GM12801 (cell line): ENCODE data around the gene IGF1.

ENCODE experiments used
- TF ChIP-seq, protein P1 (sequence below): IDR thresholded peaks from one replicate; pipeline ENCODE4 v1.5.1; 2011; ENCODE audit warnings: control low read depth; ENCODE audit not compliant: insufficient read length; ENCODE audit errors: extremely low read depth

The IGF1 gene

DNA sequence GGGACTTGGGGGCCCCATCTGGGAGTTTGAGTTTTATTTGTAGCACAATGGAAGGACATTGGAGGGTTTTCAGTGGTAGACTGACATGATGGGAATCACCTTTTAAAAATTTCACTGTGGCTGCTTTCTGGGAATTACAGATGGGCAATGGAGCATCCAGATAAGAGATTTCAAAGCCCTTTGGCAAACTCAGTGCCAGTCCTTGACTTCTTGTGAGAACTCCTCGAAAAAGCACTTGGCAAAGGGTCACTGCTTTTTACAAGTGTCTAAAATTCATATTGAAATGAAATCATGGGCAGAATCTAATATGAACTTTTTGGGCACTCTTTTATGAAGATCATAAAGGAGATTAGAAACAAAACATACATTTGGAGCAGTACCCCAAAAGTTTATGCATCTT lies 34.3 kb upstream of the IGF1 start:
- TF ChIP-seq, protein P1, sequence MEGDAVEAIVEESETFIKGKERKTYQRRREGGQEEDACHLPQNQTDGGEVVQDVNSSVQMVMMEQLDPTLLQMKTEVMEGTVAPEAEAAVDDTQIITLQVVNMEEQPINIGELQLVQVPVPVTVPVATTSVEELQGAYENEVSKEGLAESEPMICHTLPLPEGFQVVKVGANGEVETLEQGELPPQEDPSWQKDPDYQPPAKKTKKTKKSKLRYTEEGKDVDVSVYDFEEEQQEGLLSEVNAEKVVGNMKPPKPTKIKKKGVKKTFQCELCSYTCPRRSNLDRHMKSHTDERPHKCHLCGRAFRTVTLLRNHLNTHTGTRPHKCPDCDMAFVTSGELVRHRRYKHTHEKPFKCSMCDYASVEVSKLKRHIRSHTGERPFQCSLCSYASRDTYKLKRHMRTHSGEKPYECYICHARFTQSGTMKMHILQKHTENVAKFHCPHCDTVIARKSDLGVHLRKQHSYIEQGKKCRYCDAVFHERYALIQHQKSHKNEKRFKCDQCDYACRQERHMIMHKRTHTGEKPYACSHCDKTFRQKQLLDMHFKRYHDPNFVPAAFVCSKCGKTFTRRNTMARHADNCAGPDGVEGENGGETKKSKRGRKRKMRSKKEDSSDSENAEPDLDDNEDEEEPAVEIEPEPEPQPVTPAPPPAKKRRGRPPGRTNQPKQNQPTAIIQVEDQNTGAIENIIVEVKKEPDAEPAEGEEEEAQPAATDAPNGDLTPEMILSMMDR: no peak

DNA sequence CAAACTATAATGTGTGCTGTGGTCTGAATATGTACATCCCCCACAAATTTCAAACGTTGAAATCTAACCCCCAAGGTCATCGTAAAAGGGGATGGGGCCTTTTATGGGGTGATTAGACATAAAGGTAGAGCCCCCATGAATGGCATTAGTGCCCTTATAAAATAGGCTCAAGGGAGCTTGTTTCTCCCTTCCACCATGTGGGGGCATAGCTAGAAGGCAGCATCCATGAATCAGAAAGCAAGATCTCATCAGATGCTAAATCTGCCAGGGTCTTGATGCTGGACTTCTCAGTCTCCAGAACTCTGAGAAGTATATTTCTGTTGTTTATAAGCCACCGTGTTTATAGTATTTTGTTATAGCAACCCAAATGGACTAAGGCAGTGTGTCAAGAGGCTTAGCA lies 33.4 kb upstream of the IGF1 start:
- TF ChIP-seq, protein P1: no peak

DNA sequence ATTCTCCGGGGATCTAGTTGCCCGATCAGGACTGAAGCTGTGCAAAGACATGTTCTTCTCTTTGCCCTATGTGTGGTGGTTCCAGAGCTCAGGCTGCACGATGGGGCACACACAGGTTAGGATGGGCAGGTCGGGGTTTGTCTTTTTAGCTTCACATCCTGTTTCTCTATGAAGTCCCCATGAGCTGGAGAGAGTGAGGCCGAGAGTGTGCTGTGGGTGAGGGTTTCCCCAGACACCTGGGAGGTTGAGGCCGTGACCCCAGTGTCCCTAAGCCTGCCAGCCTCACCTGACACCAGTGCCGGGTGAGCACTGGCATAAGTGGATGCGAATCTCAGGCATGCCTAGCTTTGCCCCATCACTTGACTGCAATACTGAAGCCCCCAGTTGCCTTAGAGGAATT lies 32.9 kb upstream of the IGF1 start:
- TF ChIP-seq, protein P1: no peak

DNA sequence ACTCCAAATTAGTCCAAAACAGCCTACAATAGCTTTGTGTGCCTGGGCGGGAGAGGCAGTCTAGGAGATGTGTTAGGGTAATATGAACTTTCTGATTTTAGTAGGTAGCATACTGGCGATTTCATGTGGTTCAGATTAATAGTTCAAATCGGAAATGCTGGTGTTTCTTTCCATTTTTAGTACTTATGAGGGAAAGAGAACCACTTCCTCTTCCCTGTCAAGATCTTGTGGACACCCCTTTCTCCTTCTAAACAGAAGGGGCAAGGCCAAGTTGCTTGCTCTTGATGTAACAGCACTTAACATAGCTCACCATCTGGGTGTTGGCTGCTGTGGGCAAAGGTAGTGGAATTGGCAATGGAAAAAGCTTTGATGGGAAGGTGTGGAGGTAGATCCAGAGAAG lies 32.2 kb upstream of the IGF1 start:
- TF ChIP-seq, protein P1: no peak

DNA sequence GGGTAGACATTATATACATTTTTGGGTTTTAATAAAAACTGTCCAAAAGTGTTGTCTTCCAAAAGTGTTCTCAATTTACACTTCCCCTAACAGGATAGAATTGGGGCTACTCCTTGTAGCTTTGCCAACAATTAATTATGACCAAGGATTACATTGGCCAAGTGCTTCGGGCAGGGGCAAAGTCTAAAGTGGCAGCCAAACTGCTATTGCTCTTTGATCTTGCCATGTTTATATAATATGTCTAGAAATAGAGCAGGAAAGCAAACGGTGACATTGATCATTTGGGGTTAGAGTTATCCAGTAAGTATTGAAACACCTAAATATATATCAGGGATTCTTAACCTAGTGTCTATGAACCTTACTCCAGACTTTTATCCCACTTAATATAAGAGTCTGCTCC lies 31.2 kb upstream of the IGF1 start:
- TF ChIP-seq, protein P1: no peak

DNA sequence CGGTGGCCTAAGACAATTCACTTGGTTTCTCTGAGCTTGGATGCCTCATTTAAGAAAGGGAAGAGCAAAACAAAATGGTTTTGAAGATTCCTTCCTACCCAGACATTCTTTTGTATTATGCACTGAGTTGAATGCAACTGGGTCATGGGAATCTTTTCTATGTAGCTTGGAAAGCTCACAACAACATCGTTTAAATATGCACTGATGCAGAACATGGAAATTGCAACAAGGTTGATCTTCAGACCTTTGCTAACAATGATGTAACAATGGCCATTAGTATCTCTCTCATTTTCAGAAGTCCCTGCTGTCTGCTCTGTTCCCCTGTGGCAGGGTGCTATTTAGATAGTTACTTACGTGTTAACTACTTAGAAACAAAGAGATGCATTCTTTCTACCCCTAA lies 30.1 kb upstream of the IGF1 start:
- TF ChIP-seq, protein P1: no peak

DNA sequence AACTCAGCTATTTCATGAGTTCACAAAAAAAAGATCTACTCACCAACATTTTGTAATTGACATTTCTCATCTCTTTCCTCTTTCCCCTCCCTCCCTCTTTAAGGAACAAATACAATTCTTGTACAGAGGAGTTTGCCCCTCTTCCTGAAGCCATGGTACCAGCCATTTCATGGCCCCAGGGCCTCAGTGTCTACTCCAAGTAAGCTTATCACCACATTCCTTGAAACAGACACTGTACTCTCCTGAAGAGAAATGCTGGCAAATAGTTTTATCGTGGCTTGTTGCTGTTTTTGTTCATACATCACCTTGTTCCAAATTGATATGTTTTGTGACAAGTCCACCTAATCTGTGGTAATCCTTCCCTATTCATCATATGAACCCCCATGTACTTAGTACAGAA lies 29.7 kb upstream of the IGF1 start:
- TF ChIP-seq, protein P1: no peak

DNA sequence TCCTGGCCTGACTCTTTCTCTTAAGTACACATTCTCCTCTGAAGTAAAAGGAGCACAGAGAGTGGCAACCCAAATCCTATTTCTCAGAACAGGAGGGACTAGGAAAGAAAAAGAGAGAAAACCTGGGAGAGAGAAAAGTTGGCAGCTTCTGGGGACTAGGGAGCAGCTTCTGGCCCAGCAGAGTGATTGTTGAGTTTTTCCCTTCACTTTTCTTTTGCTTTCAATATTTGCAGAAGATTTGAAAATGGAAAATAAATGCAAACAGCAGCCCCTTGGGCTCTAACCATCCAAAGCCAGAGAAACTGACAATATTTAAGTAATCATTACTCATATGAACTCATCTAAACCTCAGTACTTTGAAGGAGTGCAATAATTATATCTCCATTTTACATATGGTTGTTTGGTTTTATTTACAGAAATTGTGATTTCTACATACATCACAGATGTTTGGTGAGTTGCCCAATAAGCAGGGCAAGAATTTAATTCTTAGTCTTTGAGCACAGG lies 28.8 kb upstream of the IGF1 start:
- TF ChIP-seq, protein P1: no peak
